OCI-LY1 (cell line): Measurements from ENCODE around the gene STK36.

Experiments used
- H2AFZ ChIP-seq: fragments of 200-600 bp; sonication (generic), shearing (Covaris generic); 2 replicates; pipeline ENCODE4 v1.6.0; 2014; ENCODE audit warnings: antibody characterized with exemption, mild to moderate bottlenecking, low read length
- H3F3A ChIP-seq: fragments of 200-600 bp; sonication (generic), shearing (Covaris generic); 2 replicates; pipeline ENCODE4 v1.6.0; 2014; ENCODE audit warnings: mild to moderate bottlenecking, antibody characterized with exemption, low read length, moderate library complexity; ENCODE audit not compliant: insufficient read depth
- H3K27ac ChIP-seq: fragments of 200-600 bp; sonication (generic); 2 replicates; pipeline ENCODE4 v1.5.1; 2014; ENCODE audit warnings: low read length, mixed run types, mild to moderate bottlenecking, low read depth; ENCODE audit not compliant: poor library complexity, severe bottlenecking
- H3K27me3 ChIP-seq: fragments of 200-600 bp; sonication (generic); 2 replicates; pipeline ENCODE4 v1.6.0; 2014; ENCODE audit warnings: antibody characterized with exemption, mild to moderate bottlenecking, low read length, moderate library complexity; ENCODE audit not compliant: insufficient read depth
- H3K36me3 ChIP-seq: fragments of 200-600 bp; sonication (generic); 2 replicates; pipeline ENCODE4 v1.6.1; 2014; ENCODE audit warnings: mild to moderate bottlenecking, antibody characterized with exemption, low read length, moderate library complexity, mixed read lengths; ENCODE audit not compliant: insufficient read depth
- H3K4me1 ChIP-seq: fragments of 200-600 bp; sonication (generic); 2 replicates; pipeline ENCODE4 v1.5.1; 2014; ENCODE audit warnings: mild to moderate bottlenecking, low read length, moderate library complexity; ENCODE audit not compliant: insufficient read depth, severe bottlenecking
- H3K4me2 ChIP-seq: fragments of 200-600 bp; sonication (generic), shearing (Covaris generic); 2 replicates; pipeline ENCODE4 v1.6.1; 2014; ENCODE audit warnings: low read length
- H3K4me3 ChIP-seq: fragments of 200-600 bp; sonication (generic); 2 replicates; pipeline ENCODE4 v1.5.1; 2014; ENCODE audit warnings: low read length, low read depth, mild to moderate bottlenecking, mixed read lengths; ENCODE audit not compliant: poor library complexity, severe bottlenecking
- H3K79me2 ChIP-seq: fragments of 200-600 bp; shearing (Covaris generic); 2 replicates; pipeline ENCODE4 v1.6.1; 2016; ENCODE audit warnings: mixed run types, low read length, mixed read lengths; ENCODE audit not compliant: insufficient read depth
- H3K9ac ChIP-seq: fragments of 200-600 bp; sonication (generic), shearing (Covaris generic); 2 replicates; pipeline ENCODE4 v1.6.1; 2014; ENCODE audit warnings: mild to moderate bottlenecking, low read length, mixed read lengths
- H3K9me2 ChIP-seq: fragments of 200-600 bp; sonication (generic), shearing (Covaris generic); 2 replicates; pipeline ENCODE4 v1.6.1; 2014; ENCODE audit warnings: low read depth, mild to moderate bottlenecking, low read length, mixed read lengths
- H3K9me3 ChIP-seq: fragments of 200-600 bp; shearing (Covaris generic); 2 replicates; pipeline ENCODE4 v1.6.1; 2014; ENCODE audit warnings: low read length, mixed read lengths
- H4K20me1 ChIP-seq: fragments of 200-600 bp; sonication (generic), shearing (Covaris generic); 2 replicates; pipeline ENCODE4 v1.6.0; 2016; ENCODE audit warnings: mild to moderate bottlenecking, low read length; ENCODE audit not compliant: insufficient read depth
- CTCF ChIP-seq: fragments of 200-600 bp; sonication (generic), shearing (Covaris generic); IDR thresholded peaks from 2 replicates; pipeline ENCODE4 v1.5.1; 2017; ENCODE audit warnings: mild to moderate bottlenecking, antibody characterized with exemption, low read length, moderate library complexity, mixed read lengths
- EZH2 ChIP-seq: fragments of 200-600 bp; sonication (generic), shearing (Covaris generic); IDR thresholded peaks from 2 replicates; pipeline ENCODE4 v1.8.0; 2017; ENCODE audit warnings: borderline replicate concordance, mixed run types, mild to moderate bottlenecking, antibody characterized with exemption, low read length, moderate library complexity, mixed read lengths

The STK36 gene

GRCh38 chr2:218645126-218645525 is 26.8 kb upstream of the STK36 start:
- H3F3A ChIP-seq: no peaks in the 10 kb centered on the region
- H3K9me2 ChIP-seq: no peaks in the 10 kb centered on the region
- no peak overlapping the region for H2AFZ ChIP-seq
- no peak for TF ChIP-seq CTCF
- TF ChIP-seq EZH2: no peak
- no peaks in the 10 kb centered on the region for H3K79me2 ChIP-seq
- H3K4me2 ChIP-seq: no peak overlapping the region
- no peak overlapping the region for H3K4me3 ChIP-seq
- no peaks in the 10 kb centered on the region for H3K4me1 ChIP-seq
- no peak overlapping the region for H3K27ac ChIP-seq
- H4K20me1 ChIP-seq: no peaks in the 10 kb centered on the region
- H3K27me3 ChIP-seq: no peaks in the 10 kb centered on the region
- H3K9me3 ChIP-seq: no peaks in the 10 kb centered on the region
- peaks cover 97% of the 10 kb centered on the region for H3K36me3 ChIP-seq
- no peak overlapping the region for H3K9ac ChIP-seq

GRCh38 chr2:218648088-218648786 is 23.6 kb upstream of the STK36 start:
- no peaks in the 10 kb centered on the region for H3K79me2 ChIP-seq
- TF ChIP-seq EZH2: no peak
- TF ChIP-seq CTCF: peak; percentile 93
- no peak overlapping the region for H3K4me2 ChIP-seq
- H3K27ac ChIP-seq: no peak overlapping the region
- H3K4me3 ChIP-seq: no peak overlapping the region
- H3F3A ChIP-seq: no peaks in the 10 kb centered on the region
- H4K20me1 ChIP-seq: no peaks in the 10 kb centered on the region
- H3K9ac ChIP-seq: no peak overlapping the region
- no peaks in the 10 kb centered on the region for H3K9me3 ChIP-seq
- no peaks in the 10 kb centered on the region for H3K9me2 ChIP-seq
- H3K4me1 ChIP-seq: no peaks in the 10 kb centered on the region
- H3K27me3 ChIP-seq: no peaks in the 10 kb centered on the region
- H3K36me3 ChIP-seq: peaks cover 100% of the 10 kb centered on the region
- H2AFZ ChIP-seq: no peak overlapping the region

GRCh38 chr2:218648787-218649100 is 23.1 kb upstream of the STK36 start:
- Histone ChIP-seq H3K79me2 (no peaks in the 10 kb centered on the region), H3K9me3 (no peaks in the 10 kb centered on the region), H2AFZ (no peak overlapping the region), H3K9ac (no peak overlapping the region), H3K9me2 (no peaks in the 10 kb centered on the region), H4K20me1 (no peaks in the 10 kb centered on the region), H3K27ac (no peak overlapping the region), H3F3A (no peaks in the 10 kb centered on the region), H3K36me3 (peaks cover 100% of the 10 kb centered on the region), H3K4me3 (no peak overlapping the region), H3K4me1 (no peaks in the 10 kb centered on the region), H3K27me3 (no peaks in the 10 kb centered on the region), H3K4me2 (no peak overlapping the region)
- TF ChIP-seq EZH2 (no peak), CTCF (no peak; the same call in 1 of the 2 replicates)
